ENCODE results near the gene UGT1A6. TPM values are rescaled to one million over a fixed set of nuclear protein-coding genes. Genes with fewer than 3 reads are reported as not detected.
A peak's percentile ranks its signal among the peaks of the same experiment; 100 is the strongest.

The UGT1A6 gene
- total RNA-seq, 1 donor from 2014 or later: not detected

DNA sequence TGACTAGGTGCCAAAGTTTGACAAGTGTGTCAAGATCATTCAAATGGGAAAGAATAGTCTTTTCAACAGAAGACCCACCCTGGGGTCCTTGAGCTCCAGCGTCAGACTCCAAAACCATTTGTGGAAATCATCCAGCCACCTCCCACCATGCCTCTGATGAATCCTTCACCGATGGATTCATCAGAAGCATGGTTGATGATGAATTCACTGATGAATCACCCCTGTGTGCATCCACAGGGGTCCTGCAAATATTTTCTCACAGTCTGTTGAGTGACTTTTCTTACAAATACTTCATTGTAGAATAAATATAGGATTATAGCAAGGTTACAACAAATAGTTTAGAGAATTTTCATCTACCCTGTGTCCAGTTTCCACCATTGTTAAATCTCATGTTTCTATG, 16.6 kb upstream of the UGT1A6 start:
- Mint-ChIP-seq H3K4me3 (ENCODE audit: low read depth) (no peak overlapping the region), H3K9me3 (ENCODE audit: low read depth) (no peaks in the 10 kb centered on the region), H3K36me3 (ENCODE audit: insufficient read depth) (no peaks in the 10 kb centered on the region), H3K4me1 (ENCODE audit: low read depth) (no peaks in the 10 kb centered on the region), H3K27ac (no peak overlapping the region), H3K27me3 (peaks cover 26% of the 10 kb centered on the region)
- DNase-seq (ENCODE audit: low spot score, unreplicated experiment): no peak
- TF ChIP-seq, protein P1, sequence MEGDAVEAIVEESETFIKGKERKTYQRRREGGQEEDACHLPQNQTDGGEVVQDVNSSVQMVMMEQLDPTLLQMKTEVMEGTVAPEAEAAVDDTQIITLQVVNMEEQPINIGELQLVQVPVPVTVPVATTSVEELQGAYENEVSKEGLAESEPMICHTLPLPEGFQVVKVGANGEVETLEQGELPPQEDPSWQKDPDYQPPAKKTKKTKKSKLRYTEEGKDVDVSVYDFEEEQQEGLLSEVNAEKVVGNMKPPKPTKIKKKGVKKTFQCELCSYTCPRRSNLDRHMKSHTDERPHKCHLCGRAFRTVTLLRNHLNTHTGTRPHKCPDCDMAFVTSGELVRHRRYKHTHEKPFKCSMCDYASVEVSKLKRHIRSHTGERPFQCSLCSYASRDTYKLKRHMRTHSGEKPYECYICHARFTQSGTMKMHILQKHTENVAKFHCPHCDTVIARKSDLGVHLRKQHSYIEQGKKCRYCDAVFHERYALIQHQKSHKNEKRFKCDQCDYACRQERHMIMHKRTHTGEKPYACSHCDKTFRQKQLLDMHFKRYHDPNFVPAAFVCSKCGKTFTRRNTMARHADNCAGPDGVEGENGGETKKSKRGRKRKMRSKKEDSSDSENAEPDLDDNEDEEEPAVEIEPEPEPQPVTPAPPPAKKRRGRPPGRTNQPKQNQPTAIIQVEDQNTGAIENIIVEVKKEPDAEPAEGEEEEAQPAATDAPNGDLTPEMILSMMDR (IDR thresholded peaks at IDR 0.05; ENCODE audit: unreplicated experiment): no peak

DNA sequence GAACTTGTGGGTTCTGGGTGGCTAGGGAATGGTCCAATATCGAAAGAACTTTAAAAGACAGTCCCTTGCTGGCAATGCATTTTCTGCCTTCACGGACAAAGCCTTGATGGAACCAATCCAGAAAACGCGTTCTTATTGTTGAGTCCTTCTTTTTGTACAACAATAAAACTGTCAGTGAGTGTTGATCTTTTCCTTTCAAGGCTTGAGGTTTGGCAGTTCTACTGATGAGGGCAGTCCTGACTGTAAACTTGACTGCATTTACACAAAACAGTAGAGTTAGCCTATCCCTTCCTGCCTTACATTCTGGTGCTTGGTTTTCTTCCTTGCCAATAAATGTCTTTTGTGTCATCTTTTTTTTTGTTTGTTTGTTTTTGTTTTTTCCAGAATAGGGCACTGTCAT, 13.5 kb upstream of the UGT1A6 start:
- no peaks in the 10 kb centered on the region for H3K36me3 Mint-ChIP-seq (ENCODE audit: insufficient read depth)
- no peaks in the 10 kb centered on the region for H3K4me1 Mint-ChIP-seq (ENCODE audit: low read depth)
- no peak for DNase-seq (ENCODE audit: low spot score, unreplicated experiment)
- H3K27me3 Mint-ChIP-seq: peaks cover 24% of the 10 kb centered on the region
- no peak overlapping the region for H3K27ac Mint-ChIP-seq
- no peaks in the 10 kb centered on the region for H3K9me3 Mint-ChIP-seq (ENCODE audit: low read depth)
- TF ChIP-seq, protein P1 (IDR thresholded peaks at IDR 0.05; ENCODE audit: unreplicated experiment): no peak
- H3K4me3 Mint-ChIP-seq (ENCODE audit: low read depth): no peak overlapping the region

DNA sequence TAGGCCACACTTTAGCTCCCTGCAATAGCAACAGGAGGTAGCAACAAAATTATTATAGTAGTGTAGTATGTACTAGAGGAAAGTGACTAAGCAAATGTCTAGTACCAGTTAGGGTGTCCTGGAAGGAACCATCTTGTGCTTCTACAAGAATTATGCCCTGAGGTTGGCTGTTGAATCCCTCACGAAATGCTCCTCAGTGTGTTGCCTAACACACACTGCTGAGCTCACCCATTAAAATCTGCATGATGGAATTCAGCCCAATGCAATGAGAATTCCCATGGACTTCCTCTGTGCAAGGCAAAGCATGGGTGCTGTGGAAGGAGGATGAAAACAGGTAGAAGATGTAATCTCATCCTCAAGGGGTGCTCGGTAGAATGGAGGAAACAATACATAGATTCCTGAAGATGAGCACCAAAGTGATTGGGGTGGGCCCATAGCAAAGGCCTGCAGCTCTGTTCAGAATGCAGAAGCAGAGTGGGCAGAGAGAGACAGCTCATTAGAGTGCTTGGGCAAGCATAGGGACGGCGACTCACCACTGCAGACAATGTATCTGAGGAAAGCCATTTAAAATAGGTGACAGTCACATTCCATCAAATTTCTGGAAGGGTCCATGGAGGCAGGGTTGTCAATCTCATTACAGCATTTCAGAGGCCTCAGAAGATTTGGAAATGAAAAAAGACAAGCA, 12.2 kb upstream of the UGT1A6 start:
- TF ChIP-seq, protein P1 (IDR thresholded peaks at IDR 0.05; ENCODE audit: unreplicated experiment): no peak

DNA sequence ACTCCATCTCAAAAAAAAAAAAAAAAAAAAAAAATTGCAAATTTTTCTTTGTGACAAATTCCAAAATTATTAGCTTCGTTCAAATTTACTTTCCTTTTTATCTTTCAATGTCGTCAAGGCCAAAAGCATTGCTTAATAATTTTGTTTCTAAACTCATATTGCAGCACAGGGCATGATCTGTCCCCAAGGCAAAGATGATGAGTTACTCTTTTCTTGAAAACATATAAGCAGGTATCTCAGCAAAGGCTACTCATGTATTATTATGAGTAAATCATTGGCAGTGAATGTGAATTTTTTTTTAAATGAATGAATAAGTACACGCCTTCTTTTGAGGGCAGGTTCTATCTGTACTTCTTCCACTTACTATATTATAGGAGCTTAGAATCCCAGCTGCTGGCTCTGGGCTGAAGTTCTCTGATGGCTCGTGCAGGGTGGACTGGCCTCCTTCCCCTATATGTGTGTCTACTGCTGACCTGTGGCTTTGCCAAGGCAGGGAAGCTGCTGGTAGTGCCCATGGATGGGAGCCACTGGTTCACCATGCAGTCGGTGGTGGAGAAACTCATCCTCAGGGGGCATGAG, 11.1 kb upstream of the UGT1A6 start, which contains the start of gene UGT1A7:
Gene UGT1A7, plus strand, starts transcription at position 381 of the 579 bp plus-strand sequence. Its CDS starts 37 bp downstream, at position 418.
- H3K27ac Mint-ChIP-seq: peak within 1 kb of the TSS; percentile 19
- H3K36me3 Mint-ChIP-seq (ENCODE audit: insufficient read depth): no peaks in the 10 kb centered on the region
- H3K9me3 Mint-ChIP-seq (ENCODE audit: low read depth): no peaks in the 10 kb centered on the region

More for the DNA sequence above, 12.2 kb upstream of the UGT1A6 start:
- H3K4me1 Mint-ChIP-seq (ENCODE audit: low read depth): no peaks in the 10 kb centered on the region
- H3K36me3 Mint-ChIP-seq (ENCODE audit: insufficient read depth): no peaks in the 10 kb centered on the region
- no peak for DNase-seq (ENCODE audit: low spot score, unreplicated experiment)
- peaks cover 24% of the 10 kb centered on the region for H3K27me3 Mint-ChIP-seq
- no peaks in the 10 kb centered on the region for H3K9me3 Mint-ChIP-seq (ENCODE audit: low read depth)
- no peak overlapping the region for H3K27ac Mint-ChIP-seq
- no peak overlapping the region for H3K4me3 Mint-ChIP-seq (ENCODE audit: low read depth)

DNA sequence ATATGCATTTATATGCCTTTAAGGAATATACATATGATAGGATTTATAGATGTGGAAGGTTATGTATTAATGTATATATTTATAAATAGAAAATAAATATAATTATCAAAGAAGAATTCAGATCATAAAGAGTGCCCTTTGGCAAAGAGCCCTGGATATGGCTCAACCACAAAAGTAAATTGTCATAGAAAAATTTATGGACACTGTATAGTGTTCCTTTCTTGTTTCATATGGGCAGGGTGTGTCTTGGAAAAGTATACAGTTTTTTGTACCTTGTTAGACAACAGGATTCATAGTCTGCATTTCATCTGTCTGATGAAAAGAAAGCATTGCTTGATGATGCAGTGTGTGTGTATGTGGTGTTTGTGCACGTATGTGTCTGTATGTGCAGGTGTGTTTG, 8.1 kb upstream of the UGT1A6 start:
- H3K27me3 Mint-ChIP-seq: peaks cover 4% of the 10 kb centered on the region
- TF ChIP-seq, protein P1 (IDR thresholded peaks at IDR 0.05; ENCODE audit: unreplicated experiment): no peak
- no peak for DNase-seq (ENCODE audit: low spot score, unreplicated experiment)
- peaks cover 3% of the 10 kb centered on the region for H3K9me3 Mint-ChIP-seq (ENCODE audit: low read depth)
- H3K36me3 Mint-ChIP-seq (ENCODE audit: insufficient read depth): no peaks in the 10 kb centered on the region
- H3K4me1 Mint-ChIP-seq (ENCODE audit: low read depth): peaks cover 5% of the 10 kb centered on the region
- H3K4me3 Mint-ChIP-seq (ENCODE audit: low read depth): no peak overlapping the region
- H3K27ac Mint-ChIP-seq: no peak overlapping the region

More for the DNA sequence above, 11.1 kb upstream of the UGT1A6 start, which contains the start of gene UGT1A7:
- DNase-seq (ENCODE audit: low spot score, unreplicated experiment): no peak
- TF ChIP-seq, protein P1 (IDR thresholded peaks at IDR 0.05; ENCODE audit: unreplicated experiment): no peak
- H3K27me3 Mint-ChIP-seq: peaks cover 20% of the 10 kb centered on the region
- H3K4me3 Mint-ChIP-seq (ENCODE audit: low read depth): no peak within 1 kb of the TSS
- H3K4me1 Mint-ChIP-seq (ENCODE audit: low read depth): no peaks in the 10 kb centered on the region

All from progenitor cell of endocrine pancreas (in vitro differentiated cells).